Measurements from ENCODE around the gene GFY.
A peak's percentile ranks its signal among the peaks of the same experiment; 100 is the strongest.

Gene GFY, protein sequence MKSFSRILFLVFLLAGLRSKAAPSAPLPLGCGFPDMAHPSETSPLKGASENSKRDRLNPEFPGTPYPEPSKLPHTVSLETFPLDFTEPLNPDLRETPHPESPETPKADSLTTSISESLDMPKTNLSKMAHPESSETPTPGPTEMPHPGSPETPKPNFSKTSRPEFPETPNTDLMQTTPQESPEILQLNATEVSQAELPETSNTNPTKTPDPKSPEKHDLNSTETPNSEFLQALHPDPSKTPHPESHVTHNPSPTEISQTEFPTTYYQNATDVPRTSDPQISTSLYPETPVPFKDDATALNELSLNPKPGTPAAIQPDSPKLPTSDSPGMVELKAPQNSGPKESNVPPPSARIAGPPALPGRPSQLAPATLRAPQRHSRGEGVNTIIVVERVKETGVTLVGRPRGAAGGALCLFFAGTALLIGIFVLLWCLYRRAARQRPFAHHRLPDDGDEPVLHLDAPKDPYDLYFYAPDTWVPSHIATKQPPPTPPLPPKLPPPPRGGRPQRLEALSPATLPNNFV

DNA sequence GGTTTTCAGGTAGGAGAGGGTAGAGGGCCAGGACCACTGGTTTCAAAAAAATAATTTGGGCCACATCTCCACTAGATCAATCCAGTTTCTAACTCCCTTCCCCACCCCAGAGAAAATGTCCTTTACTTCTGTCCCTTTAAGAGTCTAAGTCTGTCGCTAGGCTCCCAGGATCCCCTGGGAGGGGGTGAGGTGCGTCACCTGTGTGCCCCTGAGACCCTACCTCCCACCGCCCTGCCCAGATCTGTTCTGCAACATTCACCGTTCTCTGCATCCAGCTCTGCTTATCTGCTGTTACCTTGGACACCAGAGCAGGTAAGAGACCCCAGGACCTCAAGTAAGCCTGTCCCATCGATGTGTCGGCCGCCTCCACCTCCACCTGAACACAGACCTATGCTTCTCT is at the start of gene GFY:
Gene GFY, plus strand, starts transcription at position 211 of the 400 bp plus-strand sequence. CDS start 1,043 bp downstream, outside the sequence.
- no peak within 1 kb of the TSS for H3K4me3 ChIP-seq (ENCODE audit: low read length)
- peaks cover 69% of the 10 kb centered on the region for H3K27me3 ChIP-seq (ENCODE audit: control insufficient read depth, insufficient read depth, low read length)
- no peaks in the 10 kb centered on the region for H3K36me3 ChIP-seq (ENCODE audit: control insufficient read depth, insufficient read depth, low read length)
- H3K27ac ChIP-seq (ENCODE audit: low read depth, low read length): no peak within 1 kb of the TSS
- H3K4me1 ChIP-seq (ENCODE audit: control insufficient read depth, insufficient read depth, low read length): no peaks in the 10 kb centered on the region
- no peak within 1 kb of the TSS for H3K9ac ChIP-seq (ENCODE audit: low read length)

DNA sequence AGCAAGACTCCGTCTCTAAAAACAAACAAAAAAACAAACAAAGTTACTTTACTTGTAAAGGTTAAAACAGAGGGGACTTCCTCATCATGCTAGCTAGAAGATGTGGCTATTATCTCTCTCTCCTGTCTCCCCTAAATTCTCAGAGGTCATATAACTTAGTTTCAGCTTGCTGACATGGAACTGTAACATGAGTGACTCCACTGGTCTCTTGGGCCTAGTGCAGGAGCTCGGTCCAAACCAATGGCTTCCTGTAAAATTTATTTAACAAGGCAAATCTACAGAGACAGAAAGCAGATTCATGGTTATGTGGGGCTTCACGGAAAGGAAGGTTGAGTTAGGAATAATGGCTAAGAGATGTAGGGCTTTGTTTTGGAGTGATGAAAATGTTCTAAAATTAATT is 46.7 kb upstream of the GFY start:
- Histone ChIP-seq H3K27ac (ENCODE audit: low read depth, low read length) (no peak overlapping the region), H3K4me1 (ENCODE audit: control insufficient read depth, insufficient read depth, low read length) (no peaks in the 10 kb centered on the region), H3K36me3 (ENCODE audit: control insufficient read depth, insufficient read depth, low read length) (no peaks in the 10 kb centered on the region), H3K4me3 (ENCODE audit: low read length) (no peak overlapping the region), H3K27me3 (ENCODE audit: control insufficient read depth, insufficient read depth, low read length) (no peaks in the 10 kb centered on the region), H3K9ac (ENCODE audit: low read length) (no peak overlapping the region)

DNA sequence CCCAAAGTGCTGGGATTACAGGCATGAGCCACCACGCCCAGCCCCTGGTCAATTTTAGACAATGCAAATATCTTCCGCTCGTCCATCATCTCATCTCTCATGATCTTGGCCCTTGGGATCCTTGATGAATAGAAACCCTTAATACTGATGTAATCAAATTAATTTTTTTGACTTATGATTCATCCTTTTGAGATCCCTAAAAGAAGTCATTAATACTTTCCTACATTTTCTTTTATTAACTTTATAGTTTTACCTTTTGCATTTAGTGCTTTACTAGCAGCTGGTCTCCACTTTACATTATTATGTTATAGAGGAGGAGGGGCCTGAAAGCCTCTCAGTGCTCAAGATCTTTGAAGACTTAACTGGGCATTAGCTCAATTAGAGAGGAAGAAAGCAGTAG is 44.8 kb upstream of the GFY start:
- no peak overlapping the region for H3K4me3 ChIP-seq (ENCODE audit: low read length)
- no peak overlapping the region for H3K9ac ChIP-seq (ENCODE audit: low read length)
- no peaks in the 10 kb centered on the region for H3K27me3 ChIP-seq (ENCODE audit: control insufficient read depth, insufficient read depth, low read length)
- H3K36me3 ChIP-seq (ENCODE audit: control insufficient read depth, insufficient read depth, low read length): no peaks in the 10 kb centered on the region
- H3K27ac ChIP-seq (ENCODE audit: low read depth, low read length): no peak overlapping the region
- H3K4me1 ChIP-seq (ENCODE audit: control insufficient read depth, insufficient read depth, low read length): no peaks in the 10 kb centered on the region

DNA sequence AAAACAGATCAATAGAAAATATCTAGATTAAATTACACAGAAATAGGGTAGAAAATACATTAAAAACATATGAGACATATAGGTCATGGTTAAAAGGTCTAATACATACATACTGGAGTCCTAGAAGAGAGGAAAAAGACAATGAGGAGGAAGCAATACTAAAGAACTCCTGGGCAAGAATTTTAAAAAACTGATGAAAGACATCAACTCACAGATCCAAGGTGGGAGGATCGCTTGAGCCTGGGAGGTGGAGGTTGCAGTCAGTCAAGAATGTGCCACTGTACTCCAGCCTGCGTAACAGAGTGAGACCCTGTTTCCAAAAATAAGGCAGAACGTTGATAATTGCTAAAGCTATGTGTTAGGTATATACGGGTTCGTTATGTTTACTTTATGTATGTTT is 42.5 kb upstream of the GFY start:
- Histone ChIP-seq H3K4me1 (ENCODE audit: control insufficient read depth, insufficient read depth, low read length) (no peaks in the 10 kb centered on the region), H3K27ac (ENCODE audit: low read depth, low read length) (no peak overlapping the region), H3K4me3 (ENCODE audit: low read length) (no peak overlapping the region), H3K36me3 (ENCODE audit: control insufficient read depth, insufficient read depth, low read length) (no peaks in the 10 kb centered on the region), H3K9ac (ENCODE audit: low read length) (no peak overlapping the region), H3K27me3 (ENCODE audit: control insufficient read depth, insufficient read depth, low read length) (no peaks in the 10 kb centered on the region)

DNA sequence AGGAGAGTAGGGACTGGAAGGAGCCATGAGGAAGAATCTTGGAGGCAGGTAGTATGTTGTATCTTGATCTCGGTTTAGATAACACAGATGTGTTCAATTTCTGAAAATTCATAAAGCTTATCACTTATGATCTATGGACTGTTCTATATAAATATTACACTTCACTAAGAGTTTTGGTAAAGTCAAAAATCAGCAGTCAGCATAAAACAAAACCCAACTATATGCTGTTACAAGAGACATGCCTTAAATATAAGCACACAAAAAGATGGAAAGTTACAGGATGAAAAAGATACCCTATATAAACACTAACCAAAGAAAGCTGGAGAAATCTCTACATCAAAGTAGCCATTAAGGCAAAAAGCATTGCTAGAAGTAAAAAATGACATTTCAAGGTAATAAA is 41.6 kb upstream of the GFY start:
- Histone ChIP-seq H3K36me3 (ENCODE audit: control insufficient read depth, insufficient read depth, low read length) (no peaks in the 10 kb centered on the region), H3K27ac (ENCODE audit: low read depth, low read length) (no peak overlapping the region), H3K27me3 (ENCODE audit: control insufficient read depth, insufficient read depth, low read length) (no peaks in the 10 kb centered on the region), H3K4me3 (ENCODE audit: low read length) (no peak overlapping the region), H3K4me1 (ENCODE audit: control insufficient read depth, insufficient read depth, low read length) (no peaks in the 10 kb centered on the region), H3K9ac (ENCODE audit: low read length) (no peak overlapping the region)

DNA sequence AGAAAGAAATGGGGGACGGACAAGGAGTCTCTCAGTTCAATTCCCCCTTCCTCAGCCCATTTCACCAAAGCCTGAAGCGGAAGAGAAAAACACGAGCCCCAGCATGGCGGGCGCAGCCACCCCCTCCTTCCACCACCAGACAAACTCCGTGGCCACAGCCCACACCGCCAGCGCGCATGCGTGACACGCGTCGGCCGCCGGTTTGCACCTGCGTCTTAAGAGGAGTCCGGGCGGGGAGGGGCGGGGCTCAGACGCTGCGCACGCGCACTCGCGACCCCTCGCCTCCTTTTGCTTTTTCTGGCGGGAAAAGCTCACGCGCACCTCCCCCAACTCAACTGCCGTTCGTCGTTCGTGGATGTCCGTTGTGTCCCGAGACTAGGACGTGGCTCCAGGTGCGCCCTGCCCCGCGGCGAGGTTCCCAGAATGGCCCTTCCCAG is 37.2 kb upstream of the GFY start, which contains the start of gene KASH5:
Gene KASH5, plus strand, starts transcription at position 314 of the 437 bp plus-strand sequence. CDS start 2,635 bp downstream, outside the sequence.
- peak within 1 kb of the TSS; percentile 36 for H3K4me3 ChIP-seq (ENCODE audit: low read length)
- no peaks in the 10 kb centered on the region for H3K36me3 ChIP-seq (ENCODE audit: control insufficient read depth, insufficient read depth, low read length)
- H3K9ac ChIP-seq (ENCODE audit: low read length): no peak within 1 kb of the TSS
- no peaks in the 10 kb centered on the region for H3K27me3 ChIP-seq (ENCODE audit: control insufficient read depth, insufficient read depth, low read length)
- no peak within 1 kb of the TSS for H3K27ac ChIP-seq (ENCODE audit: low read depth, low read length)
- H3K4me1 ChIP-seq (ENCODE audit: control insufficient read depth, insufficient read depth, low read length): no peaks in the 10 kb centered on the region

DNA sequence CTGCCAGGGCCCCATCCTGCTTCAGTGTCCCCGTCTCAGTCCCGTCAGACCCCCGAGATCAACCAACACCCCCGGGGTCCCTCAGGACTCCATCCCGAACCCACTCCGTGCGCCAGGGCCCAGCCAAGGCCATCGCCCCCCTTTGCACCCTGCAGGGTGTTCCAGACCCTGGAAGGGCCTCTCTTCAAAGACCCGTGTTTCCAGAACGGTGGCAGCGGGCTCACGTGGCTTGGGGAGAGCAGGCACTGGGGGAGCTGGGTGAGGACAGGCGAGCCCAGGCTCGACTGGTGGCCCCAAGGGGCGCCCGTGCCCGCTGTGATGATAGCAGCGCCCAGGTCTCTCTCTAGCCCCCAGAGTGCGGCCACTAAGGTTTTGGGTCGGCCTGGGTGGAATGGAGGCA is 35.8 kb upstream of the GFY start:
- H3K27me3 ChIP-seq (ENCODE audit: control insufficient read depth, insufficient read depth, low read length): no peaks in the 10 kb centered on the region
- H3K27ac ChIP-seq (ENCODE audit: low read depth, low read length): no peak overlapping the region

DNA sequence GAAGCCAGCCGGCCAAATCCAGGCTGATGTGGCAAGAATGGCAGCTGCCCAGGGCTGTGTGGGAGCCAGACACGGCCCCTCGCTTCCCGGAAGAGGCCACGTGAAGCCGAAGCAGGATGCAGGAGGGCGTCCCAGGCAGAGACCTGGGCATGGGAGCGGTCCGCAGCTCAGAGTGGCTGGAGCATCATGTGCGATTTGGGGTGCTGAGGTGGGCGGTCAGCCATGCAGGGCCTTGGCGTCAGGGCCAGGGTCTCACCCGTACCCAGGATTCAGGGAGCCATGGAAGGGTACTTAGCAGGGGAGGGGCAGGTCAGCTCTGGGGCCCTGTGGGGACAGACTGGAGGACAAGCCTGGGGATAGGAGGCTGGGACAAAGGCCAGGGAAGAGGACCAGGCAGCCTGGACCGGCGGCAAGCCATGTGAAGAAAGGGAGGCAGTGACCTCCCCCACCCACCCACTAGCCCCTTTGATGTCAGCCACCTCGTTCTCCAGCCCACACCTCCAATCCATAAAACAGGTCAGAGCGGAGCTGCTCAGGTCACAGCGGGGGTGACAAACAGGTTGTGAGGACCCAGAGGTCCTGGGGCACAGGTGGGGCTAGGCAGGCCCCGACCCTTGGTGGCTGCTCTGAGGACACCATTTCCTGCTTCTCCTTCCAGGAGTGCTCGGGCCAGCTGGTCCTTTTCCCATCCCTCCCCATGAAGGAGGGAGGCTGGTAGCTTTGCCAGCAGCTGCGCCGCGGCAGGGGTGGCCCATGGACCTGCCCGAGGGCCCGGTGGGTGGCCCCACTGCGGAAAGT is 34.9 kb upstream of the GFY start:
- no peaks in the 10 kb centered on the region for H3K27me3 ChIP-seq (ENCODE audit: control insufficient read depth, insufficient read depth, low read length)
- H3K4me3 ChIP-seq (ENCODE audit: low read length): no peak overlapping the region
- no peaks in the 10 kb centered on the region for H3K36me3 ChIP-seq (ENCODE audit: control insufficient read depth, insufficient read depth, low read length)
- no peak overlapping the region for H3K27ac ChIP-seq (ENCODE audit: low read depth, low read length)
- H3K4me1 ChIP-seq (ENCODE audit: control insufficient read depth, insufficient read depth, low read length): no peaks in the 10 kb centered on the region
- no peak overlapping the region for H3K9ac ChIP-seq (ENCODE audit: low read length)

More for the DNA sequence above, 35.8 kb upstream of the GFY start:
- no peaks in the 10 kb centered on the region for H3K4me1 ChIP-seq (ENCODE audit: control insufficient read depth, insufficient read depth, low read length)
- H3K4me3 ChIP-seq (ENCODE audit: low read length): no peak overlapping the region
- no peaks in the 10 kb centered on the region for H3K36me3 ChIP-seq (ENCODE audit: control insufficient read depth, insufficient read depth, low read length)
- no peak overlapping the region for H3K9ac ChIP-seq (ENCODE audit: low read length)

DNA sequence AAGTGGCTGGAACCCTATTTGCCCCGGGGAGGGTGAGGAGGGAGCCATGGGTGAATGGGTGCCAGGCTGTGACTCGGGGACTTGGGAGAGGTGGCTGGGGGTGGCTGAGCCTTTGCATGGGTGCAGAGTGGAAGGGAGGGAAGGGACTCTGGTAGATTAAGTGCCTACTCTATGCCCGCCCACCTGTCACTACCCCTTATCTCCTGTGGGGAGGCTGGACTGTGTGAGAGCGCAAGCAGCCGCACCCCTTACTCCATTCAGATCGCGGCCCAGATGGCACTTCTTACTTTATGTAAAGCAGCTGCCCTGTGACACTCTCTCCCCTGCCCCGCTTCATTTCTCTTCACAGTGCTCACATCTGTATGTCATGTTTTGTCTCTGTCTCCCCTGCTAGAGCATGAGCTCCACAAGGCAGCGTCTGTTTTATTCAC is 34.2 kb upstream of the GFY start:
- no peaks in the 10 kb centered on the region for H3K4me1 ChIP-seq (ENCODE audit: control insufficient read depth, insufficient read depth, low read length)
- no peaks in the 10 kb centered on the region for H3K36me3 ChIP-seq (ENCODE audit: control insufficient read depth, insufficient read depth, low read length)
- H3K27me3 ChIP-seq (ENCODE audit: control insufficient read depth, insufficient read depth, low read length): no peaks in the 10 kb centered on the region
- no peak overlapping the region for H3K9ac ChIP-seq (ENCODE audit: low read length)
- no peak overlapping the region for H3K27ac ChIP-seq (ENCODE audit: low read depth, low read length)
- H3K4me3 ChIP-seq (ENCODE audit: low read length): no peak overlapping the region

DNA sequence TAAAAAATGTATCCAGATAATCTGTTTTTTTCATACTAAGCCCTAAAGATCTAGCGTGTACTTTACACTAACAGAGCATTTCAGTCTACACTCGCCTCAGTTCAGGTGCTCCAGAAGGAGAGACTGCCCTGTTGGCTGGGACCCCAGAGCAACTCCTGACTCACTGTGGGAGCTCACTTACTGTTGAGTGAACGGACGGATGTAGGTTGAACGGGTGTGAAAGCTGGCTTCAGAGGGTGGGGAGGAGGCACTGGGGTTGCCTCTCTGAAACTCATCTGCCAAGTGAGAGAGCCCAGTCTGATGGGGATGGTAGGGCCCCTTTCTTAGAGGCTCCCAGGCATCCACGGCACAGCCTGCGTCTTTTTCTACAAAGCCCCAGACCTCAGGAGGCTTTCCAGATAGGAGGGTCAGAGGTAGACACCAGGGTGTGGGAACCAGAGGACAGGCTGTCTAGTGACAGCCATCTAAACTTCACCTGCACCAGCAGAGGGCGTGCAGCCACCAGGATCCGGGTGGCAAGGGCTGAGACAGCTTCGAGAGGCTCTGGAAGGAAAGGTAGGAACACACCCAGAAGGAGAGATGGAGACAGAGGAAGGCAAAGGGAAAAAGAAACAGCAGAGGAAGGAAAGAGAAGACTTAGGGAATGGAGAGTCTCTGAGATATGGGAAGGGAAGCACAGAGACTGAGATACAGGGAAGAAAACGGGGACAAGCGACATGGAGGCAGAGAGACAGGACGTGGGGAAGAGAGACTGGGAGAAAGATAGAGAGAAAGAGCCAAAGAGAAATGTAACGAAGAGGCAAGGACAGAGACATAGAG is 33.4 kb upstream of the GFY start:
- H3K4me1 ChIP-seq (ENCODE audit: control insufficient read depth, insufficient read depth, low read length): no peaks in the 10 kb centered on the region
- H3K27me3 ChIP-seq (ENCODE audit: control insufficient read depth, insufficient read depth, low read length): no peaks in the 10 kb centered on the region
- no peak overlapping the region for H3K9ac ChIP-seq (ENCODE audit: low read length)
- H3K27ac ChIP-seq (ENCODE audit: low read depth, low read length): no peak overlapping the region
- H3K36me3 ChIP-seq (ENCODE audit: control insufficient read depth, insufficient read depth, low read length): no peaks in the 10 kb centered on the region
- no peak overlapping the region for H3K4me3 ChIP-seq (ENCODE audit: low read length)

DNA sequence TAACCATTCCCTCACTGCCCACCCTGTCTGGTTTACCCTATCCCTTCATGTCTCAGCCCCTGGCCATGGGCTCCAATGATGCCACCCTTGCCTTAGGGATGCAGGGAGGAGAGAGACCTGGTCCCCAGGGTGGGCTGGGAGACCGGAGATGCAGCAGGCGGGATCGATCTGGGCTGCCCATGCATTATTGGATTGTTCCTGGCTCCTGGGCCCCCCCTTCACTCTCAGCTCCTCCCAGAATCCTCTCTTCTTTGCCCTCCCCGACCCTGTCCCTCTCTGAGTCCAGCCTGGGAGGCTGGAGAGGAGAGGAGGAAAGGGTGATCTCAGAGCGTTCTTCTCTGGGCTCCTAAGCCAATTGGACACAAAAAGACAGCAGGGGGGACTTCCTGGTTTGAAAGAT is 31.3 kb upstream of the GFY start:
- no peaks in the 10 kb centered on the region for H3K27me3 ChIP-seq (ENCODE audit: control insufficient read depth, insufficient read depth, low read length)
- no peaks in the 10 kb centered on the region for H3K36me3 ChIP-seq (ENCODE audit: control insufficient read depth, insufficient read depth, low read length)
- H3K9ac ChIP-seq (ENCODE audit: low read length): no peak overlapping the region
- H3K4me1 ChIP-seq (ENCODE audit: control insufficient read depth, insufficient read depth, low read length): no peaks in the 10 kb centered on the region
- no peak overlapping the region for H3K27ac ChIP-seq (ENCODE audit: low read depth, low read length)
- H3K4me3 ChIP-seq (ENCODE audit: low read length): no peak overlapping the region
